H9 (cell line): Measurements from ENCODE around the gene NOS1AP. TPM values are rescaled to one million over a fixed set of nuclear protein-coding genes. Genes with fewer than 3 reads are reported as not detected.

Source experiments
- DNase-seq: peaks from one replicate; pipeline ENCODE4 v3.0.0-alpha.2; 2017
- H2AFZ ChIP-seq: one replicate; pipeline ENCODE4 v1.6.1; 2013; ENCODE audit warnings: mild to moderate bottlenecking, low read length, control low read depth, moderate library complexity
- H2AK5ac ChIP-seq: 2 replicates; pipeline ENCODE4 v1.6.1; 2013; ENCODE audit warnings: low read length, control low read depth, mixed read lengths; ENCODE audit not compliant: insufficient read length
- H2BK120ac ChIP-seq: one replicate; pipeline ENCODE4 v1.6.1; 2013; ENCODE audit warnings: low read depth, mild to moderate bottlenecking, low read length, control low read depth, inconsistent platforms; ENCODE audit not compliant: poor library complexity, severe bottlenecking
- H2BK12ac ChIP-seq: 2 replicates; pipeline ENCODE4 v1.6.1; 2013; ENCODE audit warnings: low read length, control low read depth, mixed read lengths, low read depth; ENCODE audit not compliant: insufficient read length
- H2BK15ac ChIP-seq: 2 replicates; pipeline ENCODE4 v1.6.1; 2013; ENCODE audit warnings: low read depth, low read length, control low read depth
- H2BK20ac ChIP-seq: one replicate; pipeline ENCODE4 v1.6.1; 2013; ENCODE audit warnings: low read depth, mild to moderate bottlenecking, low read length, control low read depth, inconsistent platforms; ENCODE audit not compliant: poor library complexity, severe bottlenecking
- H2BK5ac ChIP-seq: 2 replicates; pipeline ENCODE4 v1.6.1; 2013; ENCODE audit warnings: low read length, control low read depth, mixed read lengths; ENCODE audit not compliant: insufficient read length
- H3K14ac ChIP-seq: 2 replicates; pipeline ENCODE4 v1.6.1; 2013; ENCODE audit warnings: low read length, control low read depth; ENCODE audit not compliant: insufficient read depth
- H3K18ac ChIP-seq: 2 replicates; pipeline ENCODE4 v1.6.1; 2013; ENCODE audit warnings: low read depth, mild to moderate bottlenecking, mixed read lengths, low read length, control low read depth; ENCODE audit not compliant: insufficient read length
- H3K23ac ChIP-seq: 2 replicates; pipeline ENCODE4 v1.6.1; 2013; ENCODE audit warnings: low read length, control low read depth, mixed read lengths, low read depth; ENCODE audit not compliant: insufficient read length
- H3K23me2 ChIP-seq: 2 replicates; pipeline ENCODE4 v1.6.1; 2013; ENCODE audit warnings: low read depth, mild to moderate bottlenecking, mixed read lengths, low read length, control low read depth; ENCODE audit not compliant: insufficient read length, poor library complexity, severe bottlenecking
- H3K27ac ChIP-seq: 2 replicates; pipeline ENCODE4 v1.5.1; 2013; ENCODE audit warnings: low read length, control low read depth, mixed read lengths, low read depth; ENCODE audit not compliant: insufficient read length
- H3K27me3 ChIP-seq: 2 replicates; pipeline ENCODE4 v1.6.1; 2013; ENCODE audit warnings: low read length, control low read depth, inconsistent platforms; ENCODE audit not compliant: insufficient read depth
- H3K4ac ChIP-seq: 2 replicates; pipeline ENCODE4 v1.6.1; 2013; ENCODE audit warnings: low read depth, mild to moderate bottlenecking, control low read depth, inconsistent platforms, low read length, moderate library complexity
- H3K4me1 ChIP-seq: 2 replicates; pipeline ENCODE4 v1.6.1; 2013; ENCODE audit warnings: low read length, control low read depth, inconsistent platforms; ENCODE audit not compliant: insufficient read depth
- H3K4me2 ChIP-seq: 2 replicates; pipeline ENCODE4 v1.6.1; 2013; ENCODE audit warnings: low read length, control low read depth, mixed read lengths; ENCODE audit not compliant: insufficient read length, insufficient read depth
- H3K56ac ChIP-seq: 2 replicates; pipeline ENCODE4 v1.6.1; 2013; ENCODE audit warnings: low read depth, mild to moderate bottlenecking, mixed read lengths, low read length, control low read depth; ENCODE audit not compliant: insufficient read length
- H3K79me1 ChIP-seq: 2 replicates; pipeline ENCODE4 v1.6.1; 2013; ENCODE audit warnings: low read depth, mild to moderate bottlenecking, moderate library complexity, low read length, control low read depth, inconsistent platforms; ENCODE audit not compliant: insufficient read depth, poor library complexity, severe bottlenecking
- H3K79me2 ChIP-seq: 2 replicates; pipeline ENCODE4 v1.6.1; 2013; ENCODE audit warnings: low read length, control low read depth, inconsistent platforms; ENCODE audit not compliant: insufficient read depth
- H3K9ac ChIP-seq: 2 replicates; pipeline ENCODE4 v1.6.1; 2013; ENCODE audit warnings: low read length, control low read depth, mixed read lengths; ENCODE audit not compliant: insufficient read length; ENCODE audit errors: extremely low read depth
- H3K9me3 ChIP-seq: one replicate; pipeline ENCODE4 v1.6.1; 2013; ENCODE audit warnings: low read depth, low read length, inconsistent platforms; ENCODE audit not compliant: control insufficient read depth
- H3T11ph ChIP-seq: one replicate; pipeline ENCODE4 v1.6.1; 2013; ENCODE audit warnings: mild to moderate bottlenecking, low read length, control low read depth, inconsistent platforms
- H4K20me1 ChIP-seq: one replicate; pipeline ENCODE4 v1.6.1; 2013; ENCODE audit not compliant: control insufficient read depth, insufficient read length, insufficient read depth
- H4K5ac ChIP-seq: 2 replicates; pipeline ENCODE4 v1.6.1; 2013; ENCODE audit warnings: low read depth, mild to moderate bottlenecking, mixed read lengths, low read length, control low read depth; ENCODE audit not compliant: insufficient read length
- H4K8ac ChIP-seq: replicated peaks from 2 replicates; pipeline ENCODE4 v1.6.1; 2013; ENCODE audit warnings: low read length, control low read depth, mixed read lengths, low read depth; ENCODE audit not compliant: insufficient read length
- H4K91ac ChIP-seq: 2 replicates; pipeline ENCODE4 v1.6.1; 2013; ENCODE audit warnings: low read depth, mild to moderate bottlenecking, moderate library complexity, mixed read lengths, low read length, control low read depth; ENCODE audit not compliant: insufficient read length
- H3K27ac Mint-ChIP-seq, 3 experiments: 2 replicates in 2 of 3; 3 replicates in 1 of 3; pipeline ENCODE4 v1.8.0; 2020 to 2021; ENCODE audit warnings: mixed read lengths in 3 of 3, mild to moderate bottlenecking in 1 of 3, moderate library complexity in 1 of 3
- H3K27me3 Mint-ChIP-seq: 2 replicates; pipeline ENCODE4 v1.8.0; 2021; ENCODE audit warnings: low read depth, mild to moderate bottlenecking, moderate library complexity, mixed read lengths
- H3K36me3 Mint-ChIP-seq, 3 experiments: 2 replicates in 2 of 3; 3 replicates in 1 of 3; pipeline ENCODE4 v1.8.0; 2020 to 2021; ENCODE audit warnings: low read depth in 3 of 3, mixed read lengths in 3 of 3; ENCODE audit not compliant: insufficient read depth in 1 of 3
- H3K4me1 Mint-ChIP-seq, 2 experiments: 2 replicates each; pipeline ENCODE4 v1.8.0; 2020; ENCODE audit warnings: mixed read lengths in 2 of 2
- H3K4me3 Mint-ChIP-seq, 2 experiments: 2 replicates in 1 of 2; 3 replicates in 1 of 2; pipeline ENCODE4 v1.8.0; 2020 to 2021; ENCODE audit warnings: mild to moderate bottlenecking in 2 of 2, mixed read lengths in 2 of 2, moderate library complexity in 1 of 2
- H3K9me3 Mint-ChIP-seq, 2 experiments: 2 replicates in 1 of 2; 3 replicates in 1 of 2; pipeline ENCODE4 v1.8.0; 2020; ENCODE audit warnings: mild to moderate bottlenecking in 2 of 2, mixed read lengths in 2 of 2, moderate library complexity in 1 of 2
- whole genome bisulfite sequencing: extraction: QIAGEN DNeasy Blood & Tissue Kit; methylation state at CpG from one replicate; pipeline ENCODE4 v1.1.7; 2013; ENCODE audit warnings: missing lambda C conversion rate, low lambda C conversion rate, mixed read lengths; ENCODE audit not compliant: insufficient read length; ENCODE audit errors: extremely low coverage; 5-methylcytosine and 5-hydroxymethylcytosine counted together
- total RNA-seq: library from RNA; stranded (reverse); gene quantifications from 2 replicates; pipeline ENCODE4 v1.2.1, GENCODE V29; 2021
- TF ChIP-seq, protein P1 (sequence below): fragments of 200-600 bp; sonication (generic); conservative IDR thresholded peaks from 3 replicates; pipeline ENCODE4 v1.8.0; 2021; ENCODE audit warnings: antibody characterized with exemption, mild to moderate bottlenecking

Gene NOS1AP
- total RNA-seq, 1 experiment from 2014 or later: 8.4 TPM

DNA sequence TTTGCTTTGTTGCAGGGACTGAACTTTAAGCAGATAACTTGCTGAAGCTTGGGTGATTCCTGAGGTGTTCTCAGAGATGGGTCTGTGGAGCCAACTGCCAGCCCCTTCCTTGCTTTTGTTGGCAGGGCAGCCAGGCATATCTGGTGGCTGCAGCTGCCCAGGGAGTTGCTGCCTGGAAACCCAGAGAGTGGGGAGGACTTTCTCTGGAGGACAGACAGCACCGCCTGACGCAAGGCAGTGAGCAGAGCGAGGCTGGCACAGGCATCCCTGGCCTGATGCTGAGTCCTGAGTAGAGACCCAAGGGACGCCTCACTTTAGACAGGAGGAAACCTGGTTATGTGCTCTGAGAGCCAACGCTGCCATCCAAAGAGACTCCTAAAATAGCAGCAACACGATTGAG, 36.1 kb upstream of the NOS1AP start:
- Histone ChIP-seq H2AK5ac (no peak overlapping the region), H2BK12ac (no peak overlapping the region), H3K23me2 (no peaks in the 10 kb centered on the region), H3K79me1 (no peaks in the 10 kb centered on the region), H3K79me2 (no peaks in the 10 kb centered on the region), H4K5ac (no peak overlapping the region), H2AFZ (no peak overlapping the region), H3K14ac (no peak overlapping the region), H3K23ac (no peak overlapping the region), H4K8ac (no peak overlapping the region), H3K4me1 (no peaks in the 10 kb centered on the region), H3K18ac (no peak overlapping the region), H2BK20ac (no peak overlapping the region), H2BK120ac (no peak overlapping the region), H4K91ac (no peak overlapping the region), H2BK5ac (no peak overlapping the region), H3K27ac (no peak overlapping the region), H3K4me2 (no peak overlapping the region), H3T11ph (no peak overlapping the region), H3K4ac (no peak overlapping the region), H2BK15ac (no peak overlapping the region), H3K9ac (no peak overlapping the region), H3K56ac (no peak overlapping the region), H3K9me3 (no peaks in the 10 kb centered on the region), H3K27me3 (no peaks in the 10 kb centered on the region), H4K20me1 (no peaks in the 10 kb centered on the region)
- DNase-seq: no peak
- TF ChIP-seq, protein P1, sequence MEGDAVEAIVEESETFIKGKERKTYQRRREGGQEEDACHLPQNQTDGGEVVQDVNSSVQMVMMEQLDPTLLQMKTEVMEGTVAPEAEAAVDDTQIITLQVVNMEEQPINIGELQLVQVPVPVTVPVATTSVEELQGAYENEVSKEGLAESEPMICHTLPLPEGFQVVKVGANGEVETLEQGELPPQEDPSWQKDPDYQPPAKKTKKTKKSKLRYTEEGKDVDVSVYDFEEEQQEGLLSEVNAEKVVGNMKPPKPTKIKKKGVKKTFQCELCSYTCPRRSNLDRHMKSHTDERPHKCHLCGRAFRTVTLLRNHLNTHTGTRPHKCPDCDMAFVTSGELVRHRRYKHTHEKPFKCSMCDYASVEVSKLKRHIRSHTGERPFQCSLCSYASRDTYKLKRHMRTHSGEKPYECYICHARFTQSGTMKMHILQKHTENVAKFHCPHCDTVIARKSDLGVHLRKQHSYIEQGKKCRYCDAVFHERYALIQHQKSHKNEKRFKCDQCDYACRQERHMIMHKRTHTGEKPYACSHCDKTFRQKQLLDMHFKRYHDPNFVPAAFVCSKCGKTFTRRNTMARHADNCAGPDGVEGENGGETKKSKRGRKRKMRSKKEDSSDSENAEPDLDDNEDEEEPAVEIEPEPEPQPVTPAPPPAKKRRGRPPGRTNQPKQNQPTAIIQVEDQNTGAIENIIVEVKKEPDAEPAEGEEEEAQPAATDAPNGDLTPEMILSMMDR: no peak
- Mint-ChIP-seq H3K36me3 (no peaks in the 10 kb centered on the region), H3K27ac (no peak overlapping the region), H3K9me3 (no peaks in the 10 kb centered on the region), H3K4me3 (no peak overlapping the region), H3K27me3 (peaks cover 18% of the 10 kb centered on the region), H3K4me1 (peaks cover 3 to 4% of the 10 kb centered on the region in 2 experiments; a peak in 3 of 4 replicates)
- WGBS: no CpG with 5 or more reads among the region's 6 CpGs
